ENCODE data around the gene DPH7.
"Not testable (repeated sequence)": the region's sequence is repeated elsewhere in the genome, so short reads cannot be mapped to it uniquely, and the experiment has no call there.

DPH7 gene

DNA sequence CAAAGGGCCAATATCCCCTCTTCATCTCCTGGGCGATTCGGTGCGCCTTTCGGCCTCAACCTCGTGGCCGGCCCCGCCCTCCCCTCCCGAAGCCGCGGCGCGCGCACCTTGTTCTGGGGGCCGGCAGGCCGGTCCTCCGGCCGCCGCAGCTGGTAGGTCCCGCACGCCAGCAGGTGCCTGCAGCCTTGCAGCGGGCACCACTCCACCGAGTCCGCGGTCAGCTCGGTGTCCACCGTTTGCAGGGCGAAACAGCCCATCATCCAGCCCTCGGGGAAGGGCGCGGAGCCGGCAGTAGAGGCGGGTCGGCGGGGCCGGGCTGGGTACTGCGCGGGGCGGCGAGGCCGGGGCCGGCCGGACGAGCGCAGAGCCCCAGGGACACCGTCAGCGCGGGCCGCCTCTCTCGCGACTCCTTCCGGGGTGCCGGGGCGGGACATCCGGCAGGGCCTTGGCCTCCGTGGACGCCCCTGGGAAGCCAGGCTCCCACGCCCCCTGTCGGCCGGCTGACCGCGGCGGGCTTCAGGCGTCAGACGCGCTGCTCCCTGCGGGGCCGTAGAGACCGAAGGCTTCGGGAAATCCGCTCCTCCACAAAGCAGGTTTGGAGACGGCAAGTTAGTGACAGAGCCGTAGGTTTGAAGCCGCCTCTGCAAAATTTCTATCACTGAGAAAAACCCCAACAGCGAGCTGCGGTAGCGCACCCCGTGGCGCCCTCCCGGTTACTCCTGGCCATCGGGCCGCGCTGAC, at the start of gene DPH7:
TSS of gene DPH7 (minus strand) at position 408 of the 741 bp plus-strand sequence. CDS start at position 260, 148 bp downstream.
- H3K27me3 ChIP-seq (ENCODE audit: control insufficient read depth in 1 of 2, insufficient read depth in 2 of 2, low read length in 2 of 2): no peaks in the 10 kb centered on the region
- peak within 1 kb of the TSS; percentile 74 to 90 for H3K9ac ChIP-seq (ENCODE audit: low read length in 2 of 2)
- H3K9me3 ChIP-seq (ENCODE audit: control insufficient read depth in 2 of 2, low read length in 2 of 2): no peaks in the 10 kb centered on the region
- H3K27ac ChIP-seq (ENCODE audit: low read length): peak within 1 kb of the TSS; percentile 58
- H3K36me3 ChIP-seq (ENCODE audit: control insufficient read depth in 2 of 2, insufficient read depth in 2 of 2, low read length in 2 of 2): peaks cover 30 to 43% of the 10 kb centered on the region in 2 donors
- peak within 1 kb of the TSS; percentile 75 to 87 for H3K4me3 ChIP-seq (ENCODE audit: low read length in 2 of 2)
- H3K4me1 ChIP-seq (ENCODE audit: control insufficient read depth, insufficient read depth, low read length): peaks cover 32% of the 10 kb centered on the region

DNA sequence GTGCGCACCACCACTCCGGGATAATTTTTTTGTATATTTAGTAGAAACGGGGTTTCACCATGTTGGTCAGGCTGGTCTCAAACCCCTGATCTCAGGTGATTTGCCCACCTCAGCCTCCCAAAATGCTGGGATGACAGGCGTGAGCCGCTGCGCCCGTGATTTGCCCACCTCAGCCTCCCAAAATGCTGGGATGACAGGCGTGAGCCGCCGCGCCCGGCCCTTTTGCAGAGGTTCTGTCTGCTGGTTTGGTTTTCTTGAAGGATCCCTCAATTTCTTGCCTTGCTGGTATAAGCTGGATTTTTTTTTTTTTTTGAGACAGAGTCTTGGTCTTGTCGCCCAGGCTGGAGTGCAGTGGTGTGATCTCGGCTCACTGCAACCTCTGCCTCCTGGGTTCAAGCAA, 48.7 kb upstream of the DPH7 start:
- not testable (repeated sequence) for H3K27me3 ChIP-seq (ENCODE audit: control insufficient read depth in 1 of 2, insufficient read depth in 2 of 2, low read length in 2 of 2); H3K4me3 ChIP-seq (ENCODE audit: low read length in 2 of 2); H3K9me3 ChIP-seq (ENCODE audit: control insufficient read depth in 2 of 2, low read length in 2 of 2); H3K36me3 ChIP-seq (ENCODE audit: control insufficient read depth in 2 of 2, insufficient read depth in 2 of 2, low read length in 2 of 2); H3K9ac ChIP-seq (ENCODE audit: low read length in 2 of 2); H3K27ac ChIP-seq (ENCODE audit: low read length)
- H3K4me1 ChIP-seq (ENCODE audit: control insufficient read depth, insufficient read depth, low read length): peaks cover 11% of the 10 kb centered on the region

DNA sequence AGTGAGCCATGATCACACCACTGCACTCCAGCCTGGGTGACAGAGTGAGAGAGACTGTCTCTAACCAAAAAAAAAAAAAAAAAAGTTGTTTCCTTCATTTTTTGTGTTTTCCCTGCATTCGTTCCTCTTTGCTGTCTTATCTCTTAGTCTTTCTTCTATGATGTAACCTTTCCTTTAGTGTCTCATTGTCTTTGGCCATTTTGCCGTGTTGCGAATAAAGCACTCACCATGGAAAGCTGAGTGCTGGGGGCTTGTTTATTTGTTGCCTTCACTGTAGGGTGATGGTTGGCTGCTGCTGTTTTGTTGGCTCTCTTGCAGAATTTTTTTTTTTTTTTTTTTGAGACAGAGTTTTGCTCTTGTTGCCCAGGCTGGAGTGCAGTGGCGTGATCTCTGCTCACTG, 47.7 kb upstream of the DPH7 start:
- no peaks in the 10 kb centered on the region for H3K27me3 ChIP-seq (ENCODE audit: control insufficient read depth in 1 of 2, insufficient read depth in 2 of 2, low read length in 2 of 2)
- H3K4me1 ChIP-seq (ENCODE audit: control insufficient read depth, insufficient read depth, low read length): peaks cover 8% of the 10 kb centered on the region
- H3K4me3 ChIP-seq (ENCODE audit: low read length in 2 of 2): no peak overlapping the region
- no peak overlapping the region for H3K9ac ChIP-seq (ENCODE audit: low read length in 2 of 2)
- no peaks in the 10 kb centered on the region for H3K9me3 ChIP-seq (ENCODE audit: control insufficient read depth in 2 of 2, low read length in 2 of 2)
- no peak overlapping the region for H3K27ac ChIP-seq (ENCODE audit: low read length)
- H3K36me3 ChIP-seq (ENCODE audit: control insufficient read depth in 2 of 2, insufficient read depth in 2 of 2, low read length in 2 of 2): no peaks in the 10 kb centered on the region

DNA sequence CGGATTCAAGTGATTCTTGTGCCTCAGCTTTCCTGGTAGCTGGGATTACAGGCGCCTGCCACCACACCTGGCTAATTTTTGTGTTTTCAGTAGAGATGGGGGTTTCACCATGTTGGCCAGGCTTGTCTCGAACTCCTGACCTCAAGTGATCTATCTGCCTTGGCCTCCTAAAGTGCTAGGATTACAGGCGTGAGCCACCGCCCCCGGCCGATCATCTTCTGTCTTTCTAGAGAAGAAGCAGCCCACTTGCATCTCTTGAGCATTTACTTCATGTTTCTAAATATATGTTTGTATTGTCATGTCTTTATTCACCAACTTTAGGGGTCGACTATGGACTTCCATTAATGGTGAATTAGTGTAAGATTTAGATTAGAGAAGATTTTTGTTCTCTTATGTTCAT, 43.5 kb upstream of the DPH7 start:
- not testable (repeated sequence) for H3K9me3 ChIP-seq (ENCODE audit: control insufficient read depth in 2 of 2, low read length in 2 of 2); H3K27me3 ChIP-seq (ENCODE audit: control insufficient read depth in 1 of 2, insufficient read depth in 2 of 2, low read length in 2 of 2); H3K27ac ChIP-seq (ENCODE audit: low read length); H3K9ac ChIP-seq (ENCODE audit: low read length in 2 of 2); H3K36me3 ChIP-seq (ENCODE audit: control insufficient read depth in 2 of 2, insufficient read depth in 2 of 2, low read length in 2 of 2); H3K4me3 ChIP-seq (ENCODE audit: low read length in 2 of 2)
- peaks cover 31% of the 10 kb centered on the region for H3K4me1 ChIP-seq (ENCODE audit: control insufficient read depth, insufficient read depth, low read length)

GRCh38 chr9:137621131-137621757, 42.5 kb upstream of the DPH7 start:
- Histone ChIP-seq H3K27me3 (ENCODE audit: control insufficient read depth in 1 of 2, insufficient read depth in 2 of 2, low read length in 2 of 2) (no peaks in the 10 kb centered on the region), H3K36me3 (ENCODE audit: control insufficient read depth in 2 of 2, insufficient read depth in 2 of 2, low read length in 2 of 2) (peaks cover 0 to 2% of the 10 kb centered on the region in 2 donors), H3K9ac (ENCODE audit: low read length in 2 of 2) (peak overlapping the region in 1 of 2 donors; percentile 2), H3K27ac (ENCODE audit: low read length) (no peak overlapping the region), H3K4me3 (ENCODE audit: low read length in 2 of 2) (peak overlapping the region in 1 of 2 donors; percentile 35), H3K4me1 (ENCODE audit: control insufficient read depth, insufficient read depth, low read length) (peaks cover 31% of the 10 kb centered on the region), H3K9me3 (ENCODE audit: control insufficient read depth in 2 of 2, low read length in 2 of 2) (no peaks in the 10 kb centered on the region)

- H3K27me3 ChIP-seq (ENCODE audit: control insufficient read depth in 1 of 2, insufficient read depth in 2 of 2, low read length in 2 of 2): no peaks in the 10 kb centered on the region
- no peaks in the 10 kb centered on the region for H3K9me3 ChIP-seq (ENCODE audit: control insufficient read depth in 2 of 2, low read length in 2 of 2)
- H3K9ac ChIP-seq (ENCODE audit: low read length in 2 of 2): peak overlapping the region; percentile 2 to 58
- peaks cover 0 to 3% of the 10 kb centered on the region in 2 donors for H3K36me3 ChIP-seq (ENCODE audit: control insufficient read depth in 2 of 2, insufficient read depth in 2 of 2, low read length in 2 of 2)
- H3K27ac ChIP-seq (ENCODE audit: low read length): no peak overlapping the region
- H3K4me1 ChIP-seq (ENCODE audit: control insufficient read depth, insufficient read depth, low read length): peaks cover 31% of the 10 kb centered on the region
- peak overlapping the region in 1 of 2 donors; percentile 35 for H3K4me3 ChIP-seq (ENCODE audit: low read length in 2 of 2)
These were observed 41.9 kb upstream of the DPH7 start for GRCh38 chr9:137620581-137620980.

DNA sequence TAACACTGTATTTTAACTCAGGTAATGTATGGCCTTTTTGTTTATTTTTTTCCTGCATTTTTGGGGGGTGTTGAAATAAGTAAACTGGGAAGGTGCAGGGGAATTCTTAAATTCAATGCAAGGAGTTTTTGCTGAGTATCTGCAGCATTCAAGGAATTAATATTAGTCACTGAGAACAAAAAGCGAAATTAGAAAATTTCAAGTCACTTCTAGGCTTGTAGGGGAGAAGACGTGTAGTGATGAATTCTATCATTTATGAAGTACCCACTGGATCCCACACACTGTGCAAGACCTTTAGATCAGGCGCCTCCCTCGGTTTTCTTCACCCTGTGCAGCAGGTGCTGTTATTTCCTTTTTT, 41.3 kb upstream of the DPH7 start:
- Histone ChIP-seq H3K4me3 (ENCODE audit: low read length in 2 of 2) (peak overlapping the region; percentile 83 to 88), H3K4me1 (ENCODE audit: control insufficient read depth, insufficient read depth, low read length) (peaks cover 31% of the 10 kb centered on the region)

GRCh38 chr9:137619240-137620047, 40.7 kb upstream of the DPH7 start:
- Histone ChIP-seq H3K9ac (ENCODE audit: low read length in 2 of 2) (peak overlapping the region; percentile 82 to 92), H3K36me3 (ENCODE audit: control insufficient read depth in 2 of 2, insufficient read depth in 2 of 2, low read length in 2 of 2) (peaks cover 0 to 5% of the 10 kb centered on the region in 2 donors), H3K9me3 (ENCODE audit: control insufficient read depth in 2 of 2, low read length in 2 of 2) (no peaks in the 10 kb centered on the region), H3K27me3 (ENCODE audit: control insufficient read depth in 1 of 2, insufficient read depth in 2 of 2, low read length in 2 of 2) (no peaks in the 10 kb centered on the region), H3K4me3 (ENCODE audit: low read length in 2 of 2) (peak overlapping the region; percentile 83 to 88), H3K27ac (ENCODE audit: low read length) (peak overlapping the region; percentile 75), H3K4me1 (ENCODE audit: control insufficient read depth, insufficient read depth, low read length) (peaks cover 31% of the 10 kb centered on the region)

More for the DNA sequence above, 41.3 kb upstream of the DPH7 start:
- Histone ChIP-seq H3K27ac (ENCODE audit: low read length) (peak overlapping the region; percentile 75), H3K9ac (ENCODE audit: low read length in 2 of 2) (peak overlapping the region; percentile 82 to 92), H3K27me3 (ENCODE audit: control insufficient read depth in 1 of 2, insufficient read depth in 2 of 2, low read length in 2 of 2) (no peaks in the 10 kb centered on the region), H3K9me3 (ENCODE audit: control insufficient read depth in 2 of 2, low read length in 2 of 2) (no peaks in the 10 kb centered on the region), H3K36me3 (ENCODE audit: control insufficient read depth in 2 of 2, insufficient read depth in 2 of 2, low read length in 2 of 2) (peaks cover 0 to 4% of the 10 kb centered on the region in 2 donors)

GRCh38 chr9:137618105-137619067, 39.7 kb upstream of the DPH7 start, which contains the start of gene EHMT1:
Gene EHMT1, plus strand, starts transcription at chr9:137619005. Its CDS starts 24 bp downstream, at chr9:137619029.
- Histone ChIP-seq H3K9me3 (ENCODE audit: control insufficient read depth in 2 of 2, low read length in 2 of 2) (no peaks in the 10 kb centered on the region), H3K9ac (ENCODE audit: low read length in 2 of 2) (peak within 1 kb of the TSS; percentile 97 to 98), H3K27me3 (ENCODE audit: control insufficient read depth in 1 of 2, insufficient read depth in 2 of 2, low read length in 2 of 2) (no peaks in the 10 kb centered on the region), H3K4me1 (ENCODE audit: control insufficient read depth, insufficient read depth, low read length) (peaks cover 31% of the 10 kb centered on the region), H3K36me3 (ENCODE audit: control insufficient read depth in 2 of 2, insufficient read depth in 2 of 2, low read length in 2 of 2) (peaks cover 0 to 12% of the 10 kb centered on the region in 2 donors), H3K4me3 (ENCODE audit: low read length in 2 of 2) (peak within 1 kb of the TSS; percentile 93 to 96), H3K27ac (ENCODE audit: low read length) (peak within 1 kb of the TSS; percentile 92)
